K562 (cell line): Measurements from ENCODE around the gene CDS2. TPM values are rescaled to one million over a fixed set of nuclear protein-coding genes. Genes with fewer than 3 reads are reported as not detected.

ENCODE experiments used
- ATAC-seq: fragments of 200-7000 bp; cut with Tn5 transposase; 3 replicates; pipeline ENCODE4 v1.9.1; 2020; ENCODE audit warnings: moderate library complexity
- BruUV-seq: library from RNA; stranded (reverse); fragments of 400-500 nt; replicated peaks from 2 replicates; lab custom pipeline; 2021; lab: Mats Ljungman, UMichigan
- CTCF ChIA-PET: fragments of 300-600 bp; formaldehyde crosslinking; extraction: SDS; loops from one replicate; lab custom pipeline; 2021; ENCODE audit warnings: low intra/inter-chr PET ratio; lab: Yijun Ruan, JAX
- POLR2A ChIA-PET: fragments of 300-600, 350-650 bp; sonication (Branson Sonifier 250); formaldehyde crosslinking; extraction: SDS; loops from one replicate; lab custom pipeline; 2021; ENCODE audit warnings: antibody characterized with exemption, inconsistent platforms; lab: Yijun Ruan, JAX
- DNase-seq, 4 experiments: peaks; one replicate each; pipeline versions ENCODE4 v3.0.0 to v3.0.0-alpha.2; 2011 to 2018; ENCODE audit warnings: low spot score in 3 of 4, mixed read lengths in 3 of 4; ENCODE audit errors: extremely low read depth in 1 of 4
- FAIRE-seq: peaks from 2 replicates; lab custom pipeline; 2011; peaks lifted over from hg19 to GRCh38; lab: Jason Lieb, UNC
- H2AFZ ChIP-seq: 2 replicates; pipeline ENCODE4 v1.6.0; 2011; ENCODE audit warnings: low read depth, low read length, control low read depth, inconsistent platforms
- H3K27ac ChIP-seq: fragments of 200-600 bp; 3 replicates; pipeline ENCODE4 v1.8.0; 2011; ENCODE audit warnings: low read depth, mild to moderate bottlenecking, control low read depth, inconsistent platforms, low read length, moderate library complexity, mixed read lengths; ENCODE audit errors: extremely low read depth
- H3K27me3 ChIP-seq, 2 experiments: fragments of 300-600 bp in 1 of 2; 2 replicates in 1 of 2; 3 replicates in 1 of 2; pipeline versions ENCODE4 v1.6.0 to v1.8.0; 2011; ENCODE audit warnings: inconsistent platforms in 2 of 2, low read length in 2 of 2, mild to moderate bottlenecking in 1 of 2, mixed read lengths in 1 of 2, moderate library complexity in 1 of 2; ENCODE audit not compliant: control insufficient read depth in 2 of 2, insufficient read depth in 2 of 2
- H3K36me3 ChIP-seq: fragments of 300-600 bp; 3 replicates; pipeline ENCODE4 v1.8.0; 2011; ENCODE audit warnings: mild to moderate bottlenecking, low read length, inconsistent platforms; ENCODE audit not compliant: control insufficient read depth, insufficient read depth
- H3K4me1 ChIP-seq, 2 experiments: fragments of 200-600 bp in 1 of 2; replicated peaks in 1 of 2; 2 replicates in 1 of 2; 3 replicates in 1 of 2; pipeline versions ENCODE4 v1.5.1 to v1.8.0; 2011; ENCODE audit warnings: inconsistent platforms in 2 of 2, low read length in 2 of 2, mild to moderate bottlenecking in 1 of 2, mixed read lengths in 1 of 2, moderate library complexity in 1 of 2; ENCODE audit not compliant: control insufficient read depth in 2 of 2, insufficient read depth in 2 of 2
- H3K4me2 ChIP-seq: 2 replicates; pipeline ENCODE4 v1.6.1; 2011; ENCODE audit warnings: low read length, control low read depth, inconsistent platforms, mixed read lengths; ENCODE audit not compliant: insufficient read depth
- H3K4me3 ChIP-seq: fragments of 200-600 bp; sonication (generic), shearing (Covaris generic); 2 replicates; pipeline ENCODE4 v1.5.1; 2016; ENCODE audit warnings: control low read depth, inconsistent platforms
- H3K79me2 ChIP-seq: fragments of 200-600 bp; 3 replicates; pipeline ENCODE4 v1.8.0; 2011; ENCODE audit warnings: low read length, inconsistent platforms; ENCODE audit not compliant: control insufficient read depth, insufficient read depth
- H3K9ac ChIP-seq, 2 experiments: 2 replicates each; pipeline versions ENCODE4 v1.6.0 to v1.6.1; 2011; ENCODE audit warnings: low read depth in 2 of 2, low read length in 2 of 2, control low read depth in 1 of 2, inconsistent platforms in 1 of 2, mild to moderate bottlenecking in 1 of 2, mixed read lengths in 1 of 2; ENCODE audit not compliant: insufficient read depth in 1 of 2
- H3K9me1 ChIP-seq: one replicate; pipeline ENCODE4 v1.6.0; 2011; ENCODE audit warnings: inconsistent platforms, mild to moderate bottlenecking, low read length, moderate library complexity; ENCODE audit not compliant: control insufficient read depth, insufficient read depth
- H3K9me3 ChIP-seq: replicated peaks from 2 replicates; pipeline ENCODE4 v1.5.1; 2011; ENCODE audit warnings: low read depth, low read length, inconsistent platforms; ENCODE audit not compliant: control insufficient read depth, insufficient read depth
- H4K20me1 ChIP-seq: replicated peaks from 2 replicates; pipeline ENCODE4 v1.6.1; 2011; ENCODE audit warnings: low read length, inconsistent platforms, mixed read lengths; ENCODE audit not compliant: control insufficient read depth, insufficient read depth
- ARID1B ChIP-seq: fragments of 450-650 bp; IDR thresholded peaks from 2 replicates; pipeline ENCODE4 v1.6.1; 2016; ENCODE audit warnings: antibody characterized with exemption, mild to moderate bottlenecking, inconsistent platforms
- FOSL1 ChIP-seq: fragments of 200-800 bp; sonication (Bioruptor generic); conservative IDR thresholded peaks from 2 replicates; pipeline ENCODE4 v1.6.1; 2016; ENCODE audit warnings: missing genetic modification characterization, missing compliant biosample characterization
- MEIS2 ChIP-seq: fragments of 450-650 bp; IDR thresholded peaks from 2 replicates; pipeline ENCODE4 v1.6.1; 2014; ENCODE audit warnings: mild to moderate bottlenecking; ENCODE audit not compliant: partially characterized antibody
- NBN ChIP-seq: fragments of 450-650 bp; IDR thresholded peaks from 2 replicates; pipeline ENCODE4 v1.6.1; 2016; ENCODE audit warnings: low read depth, mild to moderate bottlenecking
- NCOA6 ChIP-seq: fragments of 450-650 bp; IDR thresholded peaks from 2 replicates; pipeline ENCODE4 v1.6.1; 2017; ENCODE audit warnings: mild to moderate bottlenecking
- NCOR1 ChIP-seq: fragments of 450-650 bp; IDR thresholded peaks from 2 replicates; pipeline ENCODE4 v1.6.1; 2016; ENCODE audit warnings: mild to moderate bottlenecking, moderate library complexity
- RB1 ChIP-seq: fragments of 450-650 bp; IDR thresholded peaks from 2 replicates; pipeline ENCODE4 v1.6.1; 2017; ENCODE audit warnings: low read depth, mild to moderate bottlenecking
- SP2 ChIP-seq: IDR thresholded peaks from 2 replicates; pipeline ENCODE4 v1.6.1; 2011; ENCODE audit warnings: mild to moderate bottlenecking, low read depth, low read length, moderate library complexity; ENCODE audit not compliant: poor library complexity, severe bottlenecking; ENCODE audit errors: extremely low read depth
- TBL1XR1 ChIP-seq, 2 experiments: IDR thresholded peaks; 2 replicates each; pipeline ENCODE4 v1.6.1; 2012; ENCODE audit warnings: improper control_type of control experiment in 2 of 2, low read length in 2 of 2, mild to moderate bottlenecking in 1 of 2
- TCF3 ChIP-seq: sonication (generic); formaldehyde crosslinking; IDR thresholded peaks from 2 replicates; pipeline ENCODE4 v1.4.0; 2020; ENCODE audit warnings: mild to moderate bottlenecking, missing genetic modification reagents
- TCF7L2 ChIP-seq: fragments of 150-350 bp; IDR thresholded peaks from 2 replicates; pipeline ENCODE4 v1.6.1; 2016; ENCODE audit warnings: low read depth, mild to moderate bottlenecking, low read length, moderate library complexity
- ZBTB1 ChIP-seq: sonication (generic); formaldehyde crosslinking; IDR thresholded peaks from 2 replicates; pipeline ENCODE4 v1.8.1; 2023; ENCODE audit warnings: missing genetic modification reagents, low read depth, mild to moderate bottlenecking, borderline replicate concordance
- ZNF384 ChIP-seq: IDR thresholded peaks from 2 replicates; pipeline ENCODE4 v1.6.1; 2012; ENCODE audit warnings: low read depth, low read length, improper control_type of control experiment
- WGBS: fragments of 100-300 bp; shearing (Covaris generic); methylation state at CpG from one replicate; pipeline ENCODE4 v1.1.6; 2016; ENCODE audit warnings: low coverage, mixed read lengths; ENCODE audit not compliant: insufficient coverage; ENCODE audit errors: missing lambda C conversion rate; 5-methylcytosine and 5-hydroxymethylcytosine counted together
- in situ Hi-C: fragments of 300-500 bp; cut with MboI; formaldehyde crosslinking; loops from 4 replicates; pipeline ENCODE4 v1.15.0; 2018; ENCODE audit warnings: inconsistent platforms, mixed read lengths
- intact Hi-C: fragments of 100-400 bp; cut with micrococcal nuclease; formaldehyde crosslinking; loops from 2 replicates; pipeline ENCODE4 v1.14.2; 2022
- polyA plus RNA-seq, 8 experiments: library from polyadenylated mRNA; depleted of rRNA in 4 of 8; stranded (reverse) in 5 of 8; unstranded in 3 of 8; fragments of >200 nt; fragmentation: Nextera tagmentation in 2 of 8; fragmentation: Illumina TruSeq in 1 of 8; extraction: Ambion mirVana in 2 of 8; extraction: Trizol in 1 of 8; gene quantifications; 2 replicates each; pipeline versions ENCODE4 v1.2.1 to v1.2.3, GENCODE V29; 2011 to 2014; ENCODE audit warnings: inconsistent platforms in 1 of 8, missing spikeins in 1 of 8
- total RNA-seq, 7 experiments: library from RNA; depleted of rRNA in 6 of 7; stranded (reverse); fragments of >200 nt in 6 of 7; fragmentation: Illumina TruSeq in 2 of 7; extraction: Trizol in 2 of 7; gene quantifications; 2 replicates each; pipeline versions ENCODE4 v1.2.1 to v1.2.3, GENCODE V29; 2011 to 2021; ENCODE audit warnings: low replicate concordance in 1 of 7
- TF ChIP-seq, protein P1 (sequence below), 2 experiments: IDR thresholded peaks in 1 of 2; conservative IDR thresholded peaks in 1 of 2; 2 replicates each; pipeline ENCODE4 v1.6.1; 2016; ENCODE audit warnings: low read depth in 2 of 2, mild to moderate bottlenecking in 1 of 2, missing compliant biosample characterization in 1 of 2, missing genetic modification characterization in 1 of 2, moderate library complexity in 1 of 2
- TF ChIP-seq, protein P2 (sequence below): fragments of 450-650 bp; IDR thresholded peaks from 2 replicates; pipeline ENCODE4 v1.6.1; 2016
- TF ChIP-seq, protein P3 (sequence below): sonication (generic); formaldehyde crosslinking; IDR thresholded peaks from 2 replicates; pipeline ENCODE4 v1.8.0; 2022; ENCODE audit warnings: missing genetic modification reagents, mild to moderate bottlenecking, moderate library complexity, borderline replicate concordance

Gene CDS2
- total and polyA plus RNA-seq, 9 of the 15 experiments (the other 6 are each of a cell fraction or from before 2014, with no cell fraction given), result 6.4 to 46.4 (median 12.2) TPM

DNA sequence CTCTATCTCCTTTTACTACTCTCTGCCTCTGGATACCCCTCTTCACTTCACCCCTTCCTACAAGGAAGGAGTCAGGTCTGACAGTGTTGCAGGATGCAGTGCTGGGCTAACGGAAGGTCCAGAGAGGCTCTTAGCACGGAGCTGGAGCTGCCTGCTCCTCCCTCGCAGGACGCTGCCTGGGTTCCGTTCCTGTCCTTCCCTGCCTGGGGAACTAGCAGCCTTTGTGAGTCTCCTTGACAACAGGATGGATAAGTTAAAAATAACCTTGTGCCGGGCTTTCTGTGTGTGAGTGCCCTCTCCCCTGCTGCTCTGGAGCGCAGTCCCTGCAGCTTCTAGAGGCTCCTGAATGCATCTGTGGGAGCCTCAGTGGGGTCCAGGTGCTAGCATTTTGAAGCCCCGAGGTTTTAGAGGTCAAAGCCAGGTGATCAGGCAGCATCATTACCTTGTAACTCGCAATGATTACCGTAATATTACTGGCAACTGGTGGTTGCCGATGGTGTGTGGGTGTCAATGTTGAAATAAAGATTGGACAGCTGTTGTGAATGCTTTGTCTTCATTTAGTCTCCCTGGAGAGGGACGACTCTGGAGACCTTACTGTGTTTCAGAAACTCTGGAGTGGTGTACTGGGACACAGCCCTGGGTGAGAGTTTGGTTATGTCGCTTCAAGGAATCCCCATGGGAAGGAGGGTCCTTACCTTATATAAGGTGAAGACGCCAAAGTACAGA lies 44.4 kb downstream of the CDS2 start (continued):
- TF ChIP-seq SP2 (no peak), NBN (no peak), RB1 (no peak), NCOA6 (no peak), ZBTB1 (CRISPR knock-in tag) (no peak), TCF7L2 (no peak)

DNA sequence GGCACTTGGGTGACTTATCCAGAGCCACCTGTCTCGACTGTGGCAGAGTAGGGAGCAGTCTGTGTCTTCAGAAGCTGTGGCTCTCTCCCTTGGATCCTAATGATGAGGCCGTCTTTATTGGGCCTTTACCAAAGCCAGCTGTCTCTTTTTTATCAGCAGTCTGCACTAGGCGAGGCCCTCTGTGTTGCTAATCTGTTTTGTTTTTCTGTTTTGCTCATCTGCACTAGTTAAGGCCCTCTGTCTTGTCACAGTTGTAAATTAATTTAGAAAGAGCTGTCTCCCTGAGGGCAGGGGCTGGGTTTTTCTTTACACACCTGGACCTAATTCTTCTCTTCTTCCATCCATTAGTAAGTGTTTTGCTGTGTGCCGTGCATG lies 45.0 kb downstream of the CDS2 start:
- intact Hi-C loops (no loop called here), in situ Hi-C loops (no loop called here)
- no peaks in the 10 kb centered on the region; the same call in 1 of the 3 replicates for H3K79me2 ChIP-seq
- no peaks in the 10 kb centered on the region for H3K9me3 ChIP-seq
- H3K4me3 ChIP-seq, result no peak overlapping the region
- POLR2A ChIA-PET, result interaction anchor here (0.6 to 1.5 kb wide), 2 partner anchors 49 to 53 kb away, joined by 3 read pairs; no protein-coding TSS in a partner anchor
- CTCF ChIA-PET, result no interaction called here
- H2AFZ ChIP-seq, result no peak overlapping the region
- no TSS peak for BruUV-seq
- WGBS, result 30% methylated on average over 4 of the region's 4 CpGs
- H3K9me1 ChIP-seq, result no peaks in the 10 kb centered on the region
- H3K4me2 ChIP-seq, result peak overlapping the region; percentile 49; the same call in 1 of the 2 replicates
- DNase-seq, result peak in 2 of 4 experiments; percentile 27 to 29
- H3K4me1 ChIP-seq, result peaks cover 0 to 16% of the 10 kb centered on the region in 2 experiments; a peak in 3 of 5 replicates
- H3K27ac ChIP-seq, result no peak overlapping the region
- H3K27me3 ChIP-seq, result no peaks in the 10 kb centered on the region
- no peak for FAIRE-seq
- H3K9ac ChIP-seq, result no peak overlapping the region
- H4K20me1 ChIP-seq, result peaks cover 11% of the 10 kb centered on the region
- peaks cover 6% of the 10 kb centered on the region; the same call in 2 of the 3 replicates for H3K36me3 ChIP-seq
- peak; percentile 70 for ATAC-seq
- TF ChIP-seq TBL1XR1 (IDR thresholded peaks at IDR 0.05; ENCODE audit: low read length in 2 of 2) (no peak), MEIS2 (peak; percentile 65), NCOR1 (peak; percentile 46; the same call in 1 of the 2 replicates), FOSL1 (tag) (no peak), TCF3 (peak; percentile 77), ZNF384 (no peak), ARID1B (peak; percentile 39; the same call in 1 of the 2 replicates)
- TF ChIP-seq, protein P1, sequence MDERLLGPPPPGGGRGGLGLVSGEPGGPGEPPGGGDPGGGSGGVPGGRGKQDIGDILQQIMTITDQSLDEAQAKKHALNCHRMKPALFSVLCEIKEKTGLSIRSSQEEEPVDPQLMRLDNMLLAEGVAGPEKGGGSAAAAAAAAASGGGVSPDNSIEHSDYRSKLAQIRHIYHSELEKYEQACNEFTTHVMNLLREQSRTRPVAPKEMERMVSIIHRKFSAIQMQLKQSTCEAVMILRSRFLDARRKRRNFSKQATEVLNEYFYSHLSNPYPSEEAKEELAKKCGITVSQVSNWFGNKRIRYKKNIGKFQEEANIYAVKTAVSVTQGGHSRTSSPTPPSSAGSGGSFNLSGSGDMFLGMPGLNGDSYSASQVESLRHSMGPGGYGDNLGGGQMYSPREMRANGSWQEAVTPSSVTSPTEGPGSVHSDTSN (CRISPR knock-in tag; IDR thresholded peaks at IDR 0.05; ENCODE audit: low read depth), result no peak
- TF ChIP-seq, protein P1 (tag; conservative IDR thresholded peaks at IDR 0.05; ENCODE audit: low read depth), result peak; percentile 41
- TF ChIP-seq, protein P2, sequence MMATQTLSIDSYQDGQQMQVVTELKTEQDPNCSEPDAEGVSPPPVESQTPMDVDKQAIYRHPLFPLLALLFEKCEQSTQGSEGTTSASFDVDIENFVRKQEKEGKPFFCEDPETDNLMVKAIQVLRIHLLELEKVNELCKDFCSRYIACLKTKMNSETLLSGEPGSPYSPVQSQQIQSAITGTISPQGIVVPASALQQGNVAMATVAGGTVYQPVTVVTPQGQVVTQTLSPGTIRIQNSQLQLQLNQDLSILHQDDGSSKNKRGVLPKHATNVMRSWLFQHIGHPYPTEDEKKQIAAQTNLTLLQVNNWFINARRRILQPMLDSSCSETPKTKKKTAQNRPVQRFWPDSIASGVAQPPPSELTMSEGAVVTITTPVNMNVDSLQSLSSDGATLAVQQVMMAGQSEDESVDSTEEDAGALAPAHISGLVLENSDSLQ, result peak; percentile 29; the same call in 1 of the 2 replicates
- TF ChIP-seq, protein P3, sequence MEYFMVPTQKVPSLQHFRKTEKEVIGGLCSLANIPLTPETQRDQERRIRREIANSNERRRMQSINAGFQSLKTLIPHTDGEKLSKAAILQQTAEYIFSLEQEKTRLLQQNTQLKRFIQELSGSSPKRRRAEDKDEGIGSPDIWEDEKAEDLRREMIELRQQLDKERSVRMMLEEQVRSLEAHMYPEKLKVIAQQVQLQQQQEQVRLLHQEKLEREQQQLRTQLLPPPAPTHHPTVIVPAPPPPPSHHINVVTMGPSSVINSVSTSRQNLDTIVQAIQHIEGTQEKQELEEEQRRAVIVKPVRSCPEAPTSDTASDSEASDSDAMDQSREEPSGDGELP (CRISPR knock-in tag), result peak; percentile 27; the same call in 1 of the 2 replicates
